ENCODE results near the gene FOSB. TPM values are rescaled to one million over a fixed set of nuclear protein-coding genes. Genes with fewer than 3 reads are reported as not detected.
"Not testable (repeated sequence)": the region's sequence is repeated elsewhere in the genome, so short reads cannot be mapped to it uniquely, and the experiment has no call there.

The FOSB gene
- total RNA-seq, 3 donors from 2014 or later: 29.8 to 109 (median 38.4) TPM

DNA sequence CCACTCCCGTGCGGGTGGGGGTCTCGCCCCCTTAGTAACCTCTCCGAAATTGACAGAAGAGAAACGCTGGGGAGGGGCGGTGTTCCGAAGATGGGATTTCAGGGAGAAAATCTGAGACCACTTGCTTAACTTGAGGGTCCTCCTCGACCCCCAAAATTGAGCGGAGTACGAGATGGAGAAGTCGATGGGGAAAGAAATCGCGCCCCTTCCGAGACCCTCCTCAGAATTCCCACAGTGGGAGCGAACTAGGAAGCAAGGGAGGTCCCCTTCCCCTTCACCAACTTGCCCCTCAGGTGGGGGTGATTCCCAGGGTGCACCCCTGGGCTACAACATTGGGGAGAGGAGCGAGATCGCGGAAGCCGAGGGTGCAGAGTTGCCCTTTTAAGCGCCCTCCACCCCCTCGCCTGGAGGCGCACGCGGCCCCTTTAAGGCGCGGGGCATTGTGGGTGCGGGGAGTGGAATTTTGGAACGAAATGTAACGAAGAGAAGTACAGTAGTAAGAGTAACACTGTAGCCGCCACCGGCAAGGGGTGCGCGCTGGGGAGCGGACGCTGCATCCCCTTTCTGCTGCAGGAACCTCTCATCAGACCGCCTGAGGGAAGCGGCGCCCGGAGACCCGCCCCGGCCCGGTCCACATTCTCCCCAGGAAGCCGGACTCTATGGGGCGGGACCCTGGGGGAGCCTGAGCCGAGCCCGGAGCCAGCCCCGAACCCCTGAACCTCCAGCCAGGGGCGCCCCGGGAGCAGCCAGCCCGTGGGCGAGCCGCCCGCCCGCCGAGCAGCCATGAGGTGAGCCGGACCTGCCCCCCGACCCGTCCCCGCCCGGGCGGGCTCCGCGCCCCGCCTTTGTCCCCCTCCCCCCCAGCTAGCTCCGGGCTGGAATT is 39.4 kb downstream of the FOSB start, which contains the start of gene VASP:
Gene VASP, plus strand, starts transcription at position 491 of the 883 bp plus-strand sequence. Its CDS starts 293 bp downstream, at position 784.
- intact Hi-C loops (cut with DNase I; ENCODE audit: low total_unique reads): no loop called here
- Histone ChIP-seq H3K9me3 (no peaks in the 10 kb centered on the region), H3K36me3 (no peaks in the 10 kb centered on the region), H3K27ac (peak within 1 kb of the TSS; percentile 94 to 95), H3K4me3 (peak within 1 kb of the TSS; percentile 65 to 99 (median 97)), H3K4me1 (peaks cover 0 to 4% of the 10 kb centered on the region in 2 donors), H3K27me3 (no peaks in the 10 kb centered on the region)
- peak; percentile 87 to 89 for DNase-seq (ENCODE audit: low spot score in 2 of 2)
- TF ChIP-seq POLR2AphosphoS5 (IDR thresholded peaks at IDR 0.05) (peak; percentile 69 to 85 (median 81)), POLR2A (IDR thresholded peaks at IDR 0.05) (no peak)

DNA sequence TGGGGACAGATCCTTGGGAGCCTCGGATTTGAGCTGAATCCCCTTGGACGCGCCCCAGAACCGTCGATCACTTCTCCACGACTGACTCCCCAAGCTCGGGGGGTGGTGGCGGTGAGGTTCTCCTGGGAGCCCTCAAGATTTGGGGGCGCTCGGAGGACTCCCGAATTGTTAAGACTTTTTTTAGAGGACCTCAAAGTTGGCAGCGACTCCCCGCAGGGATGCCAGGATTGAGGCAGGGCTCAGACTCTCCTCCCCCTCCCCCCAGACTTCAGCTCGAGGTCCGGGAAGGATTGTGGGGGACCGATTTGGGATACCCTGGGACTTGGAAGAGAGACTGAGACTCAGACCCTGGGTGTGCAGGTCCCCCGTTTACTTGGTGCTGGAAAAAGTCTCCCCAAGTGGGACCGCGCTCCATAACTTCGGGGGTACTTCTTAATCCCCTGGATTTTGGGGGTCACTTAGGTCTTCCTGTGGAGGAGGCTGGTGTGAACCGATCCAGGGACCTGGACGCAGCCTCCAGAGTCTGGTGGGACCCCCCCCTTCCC is 40.1 kb downstream of the FOSB start:
- peak in 1 of 2 donors; percentile 54 for DNase-seq (ENCODE audit: low spot score in 2 of 2)
- intact Hi-C loops (cut with DNase I; ENCODE audit: low total_unique reads): loop anchor here (1.0 kb wide), 1 partner anchor 80 kb away; no protein-coding TSS in a partner anchor
- no peaks in the 10 kb centered on the region for H3K9me3 ChIP-seq
- peak overlapping the region; percentile 65 to 99 (median 97) for H3K4me3 ChIP-seq
- H3K27ac ChIP-seq: peak overlapping the region; percentile 94 to 95
- TF ChIP-seq, protein P1, sequence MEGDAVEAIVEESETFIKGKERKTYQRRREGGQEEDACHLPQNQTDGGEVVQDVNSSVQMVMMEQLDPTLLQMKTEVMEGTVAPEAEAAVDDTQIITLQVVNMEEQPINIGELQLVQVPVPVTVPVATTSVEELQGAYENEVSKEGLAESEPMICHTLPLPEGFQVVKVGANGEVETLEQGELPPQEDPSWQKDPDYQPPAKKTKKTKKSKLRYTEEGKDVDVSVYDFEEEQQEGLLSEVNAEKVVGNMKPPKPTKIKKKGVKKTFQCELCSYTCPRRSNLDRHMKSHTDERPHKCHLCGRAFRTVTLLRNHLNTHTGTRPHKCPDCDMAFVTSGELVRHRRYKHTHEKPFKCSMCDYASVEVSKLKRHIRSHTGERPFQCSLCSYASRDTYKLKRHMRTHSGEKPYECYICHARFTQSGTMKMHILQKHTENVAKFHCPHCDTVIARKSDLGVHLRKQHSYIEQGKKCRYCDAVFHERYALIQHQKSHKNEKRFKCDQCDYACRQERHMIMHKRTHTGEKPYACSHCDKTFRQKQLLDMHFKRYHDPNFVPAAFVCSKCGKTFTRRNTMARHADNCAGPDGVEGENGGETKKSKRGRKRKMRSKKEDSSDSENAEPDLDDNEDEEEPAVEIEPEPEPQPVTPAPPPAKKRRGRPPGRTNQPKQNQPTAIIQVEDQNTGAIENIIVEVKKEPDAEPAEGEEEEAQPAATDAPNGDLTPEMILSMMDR (IDR thresholded peaks at IDR 0.05): no peak
- TF ChIP-seq POLR2A (IDR thresholded peaks at IDR 0.05) (no peak), POLR2AphosphoS5 (IDR thresholded peaks at IDR 0.05) (no peak)
- peaks cover 0 to 4% of the 10 kb centered on the region in 2 donors for H3K4me1 ChIP-seq
- no peaks in the 10 kb centered on the region for H3K36me3 ChIP-seq
- H3K27me3 ChIP-seq: no peaks in the 10 kb centered on the region

DNA sequence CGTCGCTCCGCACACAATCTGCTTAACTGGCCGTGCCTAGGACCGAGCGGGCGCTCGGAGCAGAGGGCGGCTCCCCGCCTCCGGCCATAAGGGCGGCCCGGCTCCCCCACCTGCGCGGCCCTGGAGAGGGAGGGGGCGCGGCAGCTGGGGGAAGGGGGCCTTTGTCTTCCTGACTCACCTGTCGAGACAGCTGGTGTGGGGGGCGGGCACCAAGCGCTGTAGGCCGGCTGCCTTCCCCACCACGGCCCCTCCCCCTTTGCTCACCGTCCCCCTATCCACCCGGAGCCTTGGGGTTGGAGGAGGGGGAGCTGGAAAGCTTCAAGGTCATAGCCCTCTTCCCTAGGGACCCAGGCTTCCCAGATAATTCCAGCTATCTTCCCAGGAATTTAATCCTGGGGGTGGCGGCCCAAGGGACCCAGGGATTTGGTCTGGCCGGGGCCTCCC is 40.6 kb downstream of the FOSB start:
- H3K4me3 ChIP-seq: peak overlapping the region; percentile 65 to 99 (median 97)
- peaks cover 0 to 4% of the 10 kb centered on the region in 2 donors for H3K4me1 ChIP-seq
- no peaks in the 10 kb centered on the region for H3K9me3 ChIP-seq
- DNase-seq (ENCODE audit: low spot score in 2 of 2): peak in 1 of 2 donors; percentile 62
- intact Hi-C loops (cut with DNase I; ENCODE audit: low total_unique reads): loop anchor here (1.0 kb wide), 1 partner anchor 80 kb away; no protein-coding TSS in a partner anchor
- no peaks in the 10 kb centered on the region for H3K36me3 ChIP-seq
- peak overlapping the region; percentile 94 to 95 for H3K27ac ChIP-seq
- no peaks in the 10 kb centered on the region for H3K27me3 ChIP-seq
- TF ChIP-seq POLR2AphosphoS5 (IDR thresholded peaks at IDR 0.05) (no peak), POLR2A (IDR thresholded peaks at IDR 0.05) (no peak)
- TF ChIP-seq, protein P1 (IDR thresholded peaks at IDR 0.05): no peak

DNA sequence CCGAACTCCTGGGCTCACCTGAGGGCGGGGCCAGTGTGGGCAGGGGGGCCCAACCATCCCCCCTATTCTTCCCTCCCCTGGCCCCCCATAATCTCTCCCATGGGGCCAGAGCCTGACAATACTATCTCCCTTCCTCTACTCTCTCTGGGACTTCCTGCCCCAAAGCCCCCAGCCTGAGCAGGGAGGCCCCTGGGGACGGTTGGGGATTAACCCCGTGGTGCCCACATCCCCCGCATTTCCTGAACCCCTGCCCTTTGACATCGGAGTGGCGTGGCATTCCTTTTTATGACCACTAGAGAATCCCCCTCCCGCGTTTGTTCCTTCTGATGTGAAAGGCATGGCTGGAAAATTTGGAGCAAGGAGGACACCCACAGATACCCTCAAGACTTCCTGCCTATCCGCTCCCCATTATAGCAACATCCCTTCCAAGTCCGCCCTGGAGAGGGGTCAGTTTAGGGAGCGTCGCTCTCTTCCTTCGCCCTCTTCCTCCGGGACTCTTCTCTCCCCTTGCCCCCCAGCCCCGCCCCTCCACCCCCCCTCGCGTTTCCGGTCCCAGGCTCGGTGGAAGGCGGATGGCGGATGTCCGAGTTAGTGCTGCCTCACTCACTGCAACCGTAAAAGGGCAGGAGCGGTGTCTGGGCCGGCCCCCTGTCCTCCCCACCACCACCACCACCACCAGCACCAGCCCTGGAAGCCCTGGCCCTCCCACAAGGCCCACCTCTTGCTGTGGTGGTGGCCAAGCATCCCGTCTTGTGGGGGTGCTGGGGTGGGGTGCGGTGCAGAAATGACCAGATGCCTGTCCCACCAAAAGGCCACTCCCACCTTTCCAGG is 41.3 kb downstream of the FOSB start:
- H3K27me3 ChIP-seq: no peaks in the 10 kb centered on the region
- H3K4me1 ChIP-seq: peaks cover 4% of the 10 kb centered on the region in 2 donors
- TF ChIP-seq POLR2A (IDR thresholded peaks at IDR 0.05) (no peak), POLR2AphosphoS5 (IDR thresholded peaks at IDR 0.05) (peak in 1 of 3 donors; percentile 26)
- TF ChIP-seq, protein P1 (IDR thresholded peaks at IDR 0.05): peak in 2 of 3 donors; percentile 40 to 44
- H3K36me3 ChIP-seq: no peaks in the 10 kb centered on the region
- intact Hi-C loops (cut with DNase I; ENCODE audit: low total_unique reads): loop anchor here (1.0 kb wide), 1 partner anchor 79 kb away; no protein-coding TSS in a partner anchor
- peak overlapping the region; percentile 94 to 95 for H3K27ac ChIP-seq
- peak; percentile 77 to 83 for DNase-seq (ENCODE audit: low spot score in 2 of 2)
- no peaks in the 10 kb centered on the region for H3K9me3 ChIP-seq
- peak overlapping the region; percentile 65 to 99 (median 97) for H3K4me3 ChIP-seq

DNA sequence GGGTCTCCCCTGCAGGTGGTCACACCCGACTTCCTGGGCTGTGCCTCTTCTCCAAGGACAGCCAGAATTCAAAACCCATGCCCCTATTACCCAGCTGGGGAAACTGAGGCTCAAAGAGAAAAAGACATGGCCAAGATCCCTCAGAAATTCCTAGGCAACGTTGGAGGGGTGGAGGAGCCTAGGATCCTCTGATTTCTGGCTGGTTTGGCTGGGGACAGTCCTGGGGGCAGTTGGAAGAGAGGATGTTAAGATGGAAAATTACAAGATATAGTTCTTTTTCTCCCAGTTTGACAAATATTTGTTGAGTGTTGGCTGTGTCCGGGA is 41.9 kb downstream of the FOSB start:
- H3K4me3 ChIP-seq: peak overlapping the region; percentile 65 to 99 (median 97)
- intact Hi-C loops (cut with DNase I; ENCODE audit: low total_unique reads): no loop called here
- H3K9me3 ChIP-seq: no peaks in the 10 kb centered on the region
- no peak for DNase-seq (ENCODE audit: low spot score in 2 of 2)
- H3K4me1 ChIP-seq: peaks cover 4 to 10% of the 10 kb centered on the region in 2 donors
- H3K36me3 ChIP-seq: no peaks in the 10 kb centered on the region
- TF ChIP-seq, protein P1 (IDR thresholded peaks at IDR 0.05): no peak
- TF ChIP-seq POLR2A (IDR thresholded peaks at IDR 0.05): no peak
- TF ChIP-seq POLR2AphosphoS5 (IDR thresholded peaks at IDR 0.05): no peak
- H3K27me3 ChIP-seq: no peaks in the 10 kb centered on the region
- H3K27ac ChIP-seq: peak overlapping the region; percentile 94 to 95

DNA sequence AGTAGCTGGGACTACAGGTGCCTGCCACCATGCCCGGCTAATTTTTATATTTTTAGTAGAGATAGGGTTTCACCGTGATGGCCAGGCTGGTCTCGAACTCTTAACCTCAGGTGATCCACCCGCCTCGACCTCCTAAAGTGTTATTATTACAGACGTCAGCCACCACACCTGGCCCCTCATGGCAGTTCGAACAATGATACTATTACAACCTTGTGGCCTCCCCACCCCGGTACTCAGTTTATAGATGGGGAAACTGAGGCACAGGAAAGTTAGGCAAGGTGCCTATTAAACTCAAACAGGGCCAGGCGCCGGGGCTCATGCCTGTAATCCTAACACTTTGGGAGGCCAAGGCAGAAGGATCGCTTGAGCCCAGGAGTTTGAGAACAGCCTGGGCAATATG is 42.6 kb downstream of the FOSB start:
- H3K36me3 ChIP-seq; H3K27me3 ChIP-seq; intact Hi-C loops (cut with DNase I; ENCODE audit: low total_unique reads); DNase-seq (ENCODE audit: low spot score in 2 of 2); H3K9me3 ChIP-seq: not testable (repeated sequence)
- Histone ChIP-seq H3K27ac (peak overlapping the region; percentile 94 to 95), H3K4me1 (peaks cover 4 to 11% of the 10 kb centered on the region in 2 donors), H3K4me3 (peak overlapping the region in 1 of 3 donors; percentile 97)

Measured in breast epithelium (tissue), 4 donors.